HepG2 (cell line): ENCODE measurements around the gene CBLN3. TPM values are rescaled to one million over a fixed set of nuclear protein-coding genes. Genes with fewer than 3 reads are reported as not detected.

Experiments used
- ATF5 ChIP-seq: sonication (generic); formaldehyde crosslinking; IDR thresholded peaks from 2 replicates; pipeline ENCODE4 v1.4.0; 2020; ENCODE audit warnings: mild to moderate bottlenecking, low read depth, missing genetic modification reagents
- CSRNP2 ChIP-seq: sonication (generic); formaldehyde crosslinking; conservative IDR thresholded peaks from 2 replicates; pipeline ENCODE4 v1.8.0; 2022; ENCODE audit warnings: low read depth, missing genetic modification reagents
- DMTF1 ChIP-seq: sonication (generic); formaldehyde crosslinking; IDR thresholded peaks from 2 replicates; pipeline ENCODE4 v1.4.0; 2020; ENCODE audit warnings: mild to moderate bottlenecking, missing genetic modification reagents
- HDAC6 ChIP-seq: fragments of 200-600 bp; sonication (generic); IDR thresholded peaks from 2 replicates; pipeline ENCODE4 v1.7.0; 2017; ENCODE audit warnings: mild to moderate bottlenecking, antibody characterized with exemption, low read length, low read depth
- HIVEP1 ChIP-seq: sonication (generic); formaldehyde crosslinking; IDR thresholded peaks from 2 replicates; pipeline ENCODE4 v1.4.0; 2020; ENCODE audit warnings: mild to moderate bottlenecking, missing genetic modification reagents
- HOXA3 ChIP-seq: sonication (generic); formaldehyde crosslinking; IDR thresholded peaks from 2 replicates; pipeline ENCODE4 v1.5.0; 2020; ENCODE audit warnings: missing genetic modification reagents
- RBAK ChIP-seq: sonication (generic); formaldehyde crosslinking; IDR thresholded peaks from 2 replicates; pipeline ENCODE4 v1.5.1; 2020; ENCODE audit warnings: mild to moderate bottlenecking, missing genetic modification reagents
- REXO4 ChIP-seq: sonication (generic); formaldehyde crosslinking; IDR thresholded peaks from 2 replicates; pipeline ENCODE4 v1.8.0; 2022; ENCODE audit warnings: missing genetic modification reagents, mild to moderate bottlenecking, borderline replicate concordance
- SNAPC5 ChIP-seq: sonication (generic); formaldehyde crosslinking; IDR thresholded peaks from 2 replicates; pipeline ENCODE4 v1.8.1; 2023; ENCODE audit warnings: mild to moderate bottlenecking, missing genetic modification reagents, borderline replicate concordance
- TMF1 ChIP-seq: sonication (generic); formaldehyde crosslinking; IDR thresholded peaks from 2 replicates; pipeline ENCODE4 v1.8.1; 2022; ENCODE audit warnings: low read depth, missing genetic modification reagents
- ZFP36L1 ChIP-seq: sonication (generic); formaldehyde crosslinking; IDR thresholded peaks from 2 replicates; pipeline ENCODE4 v1.8.0; 2022; ENCODE audit warnings: mild to moderate bottlenecking, missing genetic modification reagents, moderate library complexity
- ZKSCAN8 ChIP-seq: IDR thresholded peaks from 2 replicates; pipeline ENCODE4 v1.6.1; 2016; ENCODE audit warnings: borderline replicate concordance, missing genetic modification reagents, missing compliant biosample characterization
- ZNF12 ChIP-seq: sonication (generic); formaldehyde crosslinking; IDR thresholded peaks from 2 replicates; pipeline ENCODE4 v1.5.0; 2020; ENCODE audit warnings: missing genetic modification reagents
- ZNF121 ChIP-seq: sonication (generic); formaldehyde crosslinking; IDR thresholded peaks from 2 replicates; pipeline ENCODE4 v1.5.0; 2020; ENCODE audit warnings: mild to moderate bottlenecking, missing genetic modification reagents
- ZNF275 ChIP-seq: sonication (generic); formaldehyde crosslinking; IDR thresholded peaks from 2 replicates; pipeline ENCODE4 v1.8.0; 2022; ENCODE audit warnings: missing genetic modification reagents, mild to moderate bottlenecking, inconsistent platforms, borderline replicate concordance
- ZNF33B ChIP-seq: sonication (generic); formaldehyde crosslinking; IDR thresholded peaks from 2 replicates; pipeline ENCODE4 v1.5.1; 2020; ENCODE audit warnings: mild to moderate bottlenecking, missing genetic modification reagents
- ZNF383 ChIP-seq: sonication (generic); formaldehyde crosslinking; IDR thresholded peaks from 2 replicates; pipeline ENCODE4 v1.4.0; 2020; ENCODE audit warnings: missing genetic modification reagents, mild to moderate bottlenecking, borderline replicate concordance
- ZNF513 ChIP-seq: sonication (generic); formaldehyde crosslinking; conservative IDR thresholded peaks from 2 replicates; pipeline ENCODE4 v1.5.0; 2020; ENCODE audit warnings: missing genetic modification reagents
- ZNF614 ChIP-seq: IDR thresholded peaks from 2 replicates; pipeline ENCODE4 v1.6.1; 2018; ENCODE audit warnings: missing biosample characterization, missing genetic modification reagents, inconsistent platforms, borderline replicate concordance
- ZNF703 ChIP-seq: sonication (generic); formaldehyde crosslinking; IDR thresholded peaks from 2 replicates; pipeline ENCODE4 v1.5.1; 2020; ENCODE audit warnings: missing genetic modification reagents, mild to moderate bottlenecking, moderate library complexity, borderline replicate concordance
- ZNF737 ChIP-seq: sonication (generic); formaldehyde crosslinking; IDR thresholded peaks from 2 replicates; pipeline ENCODE4 v1.5.0; 2020; ENCODE audit warnings: missing genetic modification reagents, mild to moderate bottlenecking, borderline replicate concordance
- ZNF816 ChIP-seq: sonication (generic); formaldehyde crosslinking; IDR thresholded peaks from 2 replicates; pipeline ENCODE4 v1.8.0; 2022; ENCODE audit warnings: missing genetic modification reagents, mild to moderate bottlenecking, borderline replicate concordance
- polyA plus RNA-seq, 8 experiments: library from polyadenylated mRNA; depleted of rRNA in 3 of 8; stranded (reverse) in 7 of 8; unstranded in 1 of 8; fragments of >200 nt; fragmentation: Illumina TruSeq in 4 of 8; extraction: Trizol in 4 of 8; gene quantifications; 2 replicates each; pipeline versions ENCODE4 v1.2.1 to v1.2.3, GENCODE V29; 2011 to 2016; ENCODE audit warnings: low read depth in 4 of 8, missing spikeins in 1 of 8, mixed read lengths in 1 of 8; ENCODE audit not compliant: insufficient read depth in 1 of 8
- total RNA-seq, 5 experiments: library from RNA; depleted of rRNA; stranded (reverse); fragments of >200 nt; fragmentation: Illumina TruSeq; extraction: Trizol; gene quantifications; 2 replicates each; pipeline ENCODE4 v1.2.3, GENCODE V29; 2016; ENCODE audit warnings: low read depth in 1 of 5

Gene CBLN3
- total and polyA plus RNA-seq, 2 of the 13 experiments (the other 11 are each of a cell fraction or from before 2014, with no cell fraction given) = 0.66 to 0.98 TPM

- TF ChIP-seq TMF1 (CRISPR knock-in tag) = no peak
- no peak for TF ChIP-seq ZNF703
- TF ChIP-seq ZNF275 (CRISPR knock-in tag) = no peak
- no peak for TF ChIP-seq ZNF33B (CRISPR knock-in tag)
- TF ChIP-seq ZNF816 (CRISPR knock-in tag) = no peak; the same call in 1 of the 2 replicates
- 0 out of 2 replicates have a peak, but pooled peaks have one; percentile 49 for TF ChIP-seq ATF5
- TF ChIP-seq HOXA3 (CRISPR knock-in tag) = no peak
- TF ChIP-seq SNAPC5 (CRISPR knock-in tag) = no peak
- TF ChIP-seq ZNF513 = no peak
- TF ChIP-seq HDAC6 = no peak
- TF ChIP-seq ZNF121 = no peak
- TF ChIP-seq ZFP36L1 (CRISPR knock-in tag) = no peak
- TF ChIP-seq REXO4 (CRISPR knock-in tag) = no peak
- TF ChIP-seq RBAK (CRISPR knock-in tag) = no peak
- TF ChIP-seq ZNF383 = no peak
- TF ChIP-seq ZNF12 (CRISPR knock-in tag) = no peak
- no peak for TF ChIP-seq ZKSCAN8 (CRISPR knock-in tag)
- no peak for TF ChIP-seq ZNF614 (CRISPR knock-in tag)
- TF ChIP-seq CSRNP2 (CRISPR knock-in tag) = no peak
- TF ChIP-seq DMTF1 = no peak
- TF ChIP-seq ZNF737 = 0 out of 2 replicates have a peak, but pooled peaks have one; percentile 41
- peak; percentile 17; the same call in 1 of the 2 replicates for TF ChIP-seq HIVEP1
Measured at GRCh38 chr14:24437020-24437735, 7.7 kb upstream of the CBLN3 start (continued).
